GM21528 (cell line): ENCODE data around the gene PACS2.
"Not testable (repeated sequence)": the region's sequence is repeated elsewhere in the genome, so short reads cannot be mapped to it uniquely, and the experiment has no call there.

Experiments
- ATAC-seq: cut with Tn5 transposase; IDR thresholded peaks from one replicate; pipeline ENCODE4 v1.9.1; 2021; ENCODE audit warnings: mild to moderate bottlenecking, moderate library complexity; ENCODE audit not compliant: unreplicated experiment, low FRiP score

Gene PACS2

GRCh38 chr14:105287249-105288102 lies 27.1 kb upstream of the PACS2 start:
- ATAC-seq: no peak

- not testable (repeated sequence) for ATAC-seq
Observed at GRCh38 chr14:105288936-105289335, 25.6 kb upstream of the PACS2 start.

GRCh38 chr14:105290621-105291346 lies 23.8 kb upstream of the PACS2 start:
- ATAC-seq: no peak

- ATAC-seq: no peak
Observed at GRCh38 chr14:105292826-105293711, 21.5 kb upstream of the PACS2 start.

- no peak for ATAC-seq
Observed at GRCh38 chr14:105294142-105294597, 20.4 kb upstream of the PACS2 start.

GRCh38 chr14:105297311-105297710 lies 17.2 kb upstream of the PACS2 start:
- ATAC-seq: not testable (repeated sequence)

GRCh38 chr14:105299654-105300541 lies 14.7 kb upstream of the PACS2 start:
- peak; percentile 16 for ATAC-seq

GRCh38 chr14:105300542-105301102 lies 13.9 kb upstream of the PACS2 start, which contains the start of gene BRF1:
TSS of gene BRF1 (minus strand) at chr14:105301001. CDS start at chr14:105300629, 372 bp downstream.
- ATAC-seq: peak; percentile 87

- peak; percentile 64 for ATAC-seq
Observed at GRCh38 chr14:105301103-105301914, 13.2 kb upstream of the PACS2 start.

- not testable (repeated sequence) for ATAC-seq
Observed at GRCh38 chr14:105301915-105302249, 12.7 kb upstream of the PACS2 start.

- no peak for ATAC-seq
Observed at GRCh38 chr14:105303949-105304348, 10.6 kb upstream of the PACS2 start.

GRCh38 chr14:105304565-105304964 lies 10.0 kb upstream of the PACS2 start:
- no peak for ATAC-seq

GRCh38 chr14:105305345-105305744 lies 9.2 kb upstream of the PACS2 start:
- ATAC-seq: no peak

- no peak for ATAC-seq
Observed at GRCh38 chr14:105305791-105306190, 8.8 kb upstream of the PACS2 start.

GRCh38 chr14:105307052-105307727 lies 7.4 kb upstream of the PACS2 start:
- ATAC-seq: no peak

- no peak for ATAC-seq
Observed at GRCh38 chr14:105309371-105309770, 5.2 kb upstream of the PACS2 start.

- no peak for ATAC-seq
Observed at GRCh38 chr14:105311838-105312237, 2.7 kb upstream of the PACS2 start.

- no peak for ATAC-seq
Observed at GRCh38 chr14:105312973-105313372, 1.6 kb upstream of the PACS2 start.
